ENCODE data around the gene TXLNA.
"Not testable (repeated sequence)": the region's sequence is repeated elsewhere in the genome, so short reads cannot be mapped to it uniquely, and the experiment has no call there.

The TXLNA gene

GRCh38 chr1:32142446-32143301, 36.8 kb upstream of the TXLNA start:
- H3K4me1 ChIP-seq (ENCODE audit: insufficient read depth, low read length, severe bottlenecking) = peaks cover 7% of the 10 kb centered on the region

GRCh38 chr1:32143302-32143695, 36.2 kb upstream of the TXLNA start:
- H3K4me3 ChIP-seq (ENCODE audit: low read depth, low read length, poor library complexity, severe bottlenecking); H3K27ac ChIP-seq (ENCODE audit: low read depth, low read length, poor library complexity, severe bottlenecking); H3K4me1 ChIP-seq (ENCODE audit: insufficient read depth, low read length, severe bottlenecking); H3K9me3 ChIP-seq (ENCODE audit: low read length); H4K20me1 ChIP-seq (ENCODE audit: insufficient read depth, low read length); H3K9me2 ChIP-seq (ENCODE audit: low read depth, low read length); H3K4me2 ChIP-seq (ENCODE audit: low read length); H2AFZ ChIP-seq (ENCODE audit: low read length); H3K27me3 ChIP-seq (ENCODE audit: insufficient read depth, low read length); H3F3A ChIP-seq (ENCODE audit: insufficient read depth, low read length); H3K9ac ChIP-seq (ENCODE audit: low read length): not testable (repeated sequence)
- Histone ChIP-seq H3K79me2 (ENCODE audit: insufficient read depth, low read length) (peaks cover 83% of the 10 kb centered on the region), H3K36me3 (ENCODE audit: insufficient read depth, low read length) (peaks cover 21% of the 10 kb centered on the region)

More at GRCh38 chr1:32142446-32143301, 36.8 kb upstream of the TXLNA start:
- Histone ChIP-seq H3K79me2 (ENCODE audit: insufficient read depth, low read length) (peaks cover 78% of the 10 kb centered on the region), H3K36me3 (ENCODE audit: insufficient read depth, low read length) (peaks cover 15% of the 10 kb centered on the region), H3K4me2 (ENCODE audit: low read length) (no peak overlapping the region), H4K20me1 (ENCODE audit: insufficient read depth, low read length) (no peaks in the 10 kb centered on the region), H3K4me3 (ENCODE audit: low read depth, low read length, poor library complexity, severe bottlenecking) (no peak overlapping the region), H3K9me2 (ENCODE audit: low read depth, low read length) (no peaks in the 10 kb centered on the region), H3K27ac (ENCODE audit: low read depth, low read length, poor library complexity, severe bottlenecking) (no peak overlapping the region), H3F3A (ENCODE audit: insufficient read depth, low read length) (no peaks in the 10 kb centered on the region), H3K9me3 (ENCODE audit: low read length) (no peaks in the 10 kb centered on the region), H3K27me3 (ENCODE audit: insufficient read depth, low read length) (no peaks in the 10 kb centered on the region), H2AFZ (ENCODE audit: low read length) (no peak overlapping the region), H3K9ac (ENCODE audit: low read length) (no peak overlapping the region)
- no peak for TF ChIP-seq EZH2 (IDR thresholded peaks at IDR 0.05; ENCODE audit: borderline replicate concordance, low read length)

GRCh38 chr1:32144033-32144432, 35.4 kb upstream of the TXLNA start:
- no peak overlapping the region for H2AFZ ChIP-seq (ENCODE audit: low read length)
- no peaks in the 10 kb centered on the region for H3K9me2 ChIP-seq (ENCODE audit: low read depth, low read length)
- H3K27ac ChIP-seq (ENCODE audit: low read depth, low read length, poor library complexity, severe bottlenecking) = no peak overlapping the region
- H3K9me3 ChIP-seq (ENCODE audit: low read length) = no peaks in the 10 kb centered on the region
- H3K9ac ChIP-seq (ENCODE audit: low read length) = no peak overlapping the region
- H4K20me1 ChIP-seq (ENCODE audit: insufficient read depth, low read length) = no peaks in the 10 kb centered on the region
- H3F3A ChIP-seq (ENCODE audit: insufficient read depth, low read length) = no peaks in the 10 kb centered on the region
- H3K4me3 ChIP-seq (ENCODE audit: low read depth, low read length, poor library complexity, severe bottlenecking) = no peak overlapping the region
- H3K4me1 ChIP-seq (ENCODE audit: insufficient read depth, low read length, severe bottlenecking) = peaks cover 7% of the 10 kb centered on the region
- no peak overlapping the region for H3K4me2 ChIP-seq (ENCODE audit: low read length)
- TF ChIP-seq CTCF (IDR thresholded peaks at IDR 0.05; ENCODE audit: low read length) (no peak), EZH2 (IDR thresholded peaks at IDR 0.05; ENCODE audit: borderline replicate concordance, low read length) (no peak)
- no peaks in the 10 kb centered on the region for H3K27me3 ChIP-seq (ENCODE audit: insufficient read depth, low read length)
- H3K79me2 ChIP-seq (ENCODE audit: insufficient read depth, low read length) = peaks cover 82% of the 10 kb centered on the region
- peaks cover 28% of the 10 kb centered on the region for H3K36me3 ChIP-seq (ENCODE audit: insufficient read depth, low read length)

GRCh38 chr1:32147799-32148198, 31.7 kb upstream of the TXLNA start:
- H3K79me2 ChIP-seq (ENCODE audit: insufficient read depth, low read length) = peaks cover 77% of the 10 kb centered on the region
- not testable (repeated sequence) for H3K9me3 ChIP-seq (ENCODE audit: low read length); H3K4me2 ChIP-seq (ENCODE audit: low read length); H3F3A ChIP-seq (ENCODE audit: insufficient read depth, low read length); H3K9ac ChIP-seq (ENCODE audit: low read length); H3K9me2 ChIP-seq (ENCODE audit: low read depth, low read length); H3K27ac ChIP-seq (ENCODE audit: low read depth, low read length, poor library complexity, severe bottlenecking); H4K20me1 ChIP-seq (ENCODE audit: insufficient read depth, low read length); H3K4me1 ChIP-seq (ENCODE audit: insufficient read depth, low read length, severe bottlenecking); H2AFZ ChIP-seq (ENCODE audit: low read length); H3K4me3 ChIP-seq (ENCODE audit: low read depth, low read length, poor library complexity, severe bottlenecking); H3K27me3 ChIP-seq (ENCODE audit: insufficient read depth, low read length)
- H3K36me3 ChIP-seq (ENCODE audit: insufficient read depth, low read length) = peaks cover 28% of the 10 kb centered on the region

Data from OCI-LY1 (cell line).